ENCODE data around the gene TRAPPC3.

DNA sequence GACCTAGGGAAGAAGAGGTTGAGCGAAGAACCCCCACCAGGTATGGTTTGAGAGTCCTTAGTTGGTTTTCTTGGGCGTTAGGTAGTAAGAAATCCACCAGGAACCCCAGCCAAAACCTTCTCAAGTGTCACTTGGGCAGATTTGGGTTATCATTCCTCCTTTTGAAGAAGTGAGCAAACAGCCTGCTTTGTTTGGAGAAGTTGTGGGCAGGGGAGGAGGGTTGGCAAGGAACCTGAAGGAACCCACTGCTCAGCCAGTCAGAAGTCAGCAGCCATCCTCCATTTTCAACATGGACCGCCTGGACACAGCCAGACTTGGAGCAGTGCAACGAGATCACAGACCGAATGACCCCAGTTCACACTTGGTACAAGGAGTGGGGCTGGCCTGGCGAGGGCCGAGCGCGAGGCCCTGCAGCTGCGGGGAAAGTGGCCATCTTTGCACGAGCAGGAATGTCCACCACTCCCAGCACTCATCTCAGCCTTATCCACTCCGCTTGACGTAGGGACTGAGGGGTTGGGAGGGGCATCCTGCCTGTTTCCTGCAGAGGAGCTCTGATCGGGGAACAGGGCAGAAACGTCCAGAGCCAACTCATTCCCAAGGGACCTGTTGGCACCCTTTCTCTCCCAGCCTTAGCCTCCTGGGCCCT lies 53.4 kb downstream of the TRAPPC3 start:
- TF ChIP-seq CTCF (conservative IDR thresholded peaks at IDR 0.05; ENCODE audit: low read depth, low read length), result no peak
- TF ChIP-seq EZH2 (IDR thresholded peaks at IDR 0.05; ENCODE audit: low read length, unreplicated experiment), result no peak
- no peak for TF ChIP-seq EZH2phosphoT487 (IDR thresholded peaks at IDR 0.05; ENCODE audit: borderline replicate concordance, low read length)
